H9 (cell line): Measurements from ENCODE around the gene ZNF593. TPM values are rescaled to one million over a fixed set of nuclear protein-coding genes. Genes with fewer than 3 reads are reported as not detected.

Experiments
- DNase-seq: peaks from one replicate; pipeline ENCODE4 v3.0.0-alpha.2; 2017
- H2AFZ ChIP-seq: one replicate; pipeline ENCODE4 v1.6.1; 2013; ENCODE audit warnings: mild to moderate bottlenecking, low read length, control low read depth, moderate library complexity
- H2AK5ac ChIP-seq: 2 replicates; pipeline ENCODE4 v1.6.1; 2013; ENCODE audit warnings: low read length, control low read depth, mixed read lengths; ENCODE audit not compliant: insufficient read length
- H2BK120ac ChIP-seq: one replicate; pipeline ENCODE4 v1.6.1; 2013; ENCODE audit warnings: low read depth, mild to moderate bottlenecking, low read length, control low read depth, inconsistent platforms; ENCODE audit not compliant: poor library complexity, severe bottlenecking
- H2BK12ac ChIP-seq: 2 replicates; pipeline ENCODE4 v1.6.1; 2013; ENCODE audit warnings: low read length, control low read depth, mixed read lengths, low read depth; ENCODE audit not compliant: insufficient read length
- H2BK15ac ChIP-seq: 2 replicates; pipeline ENCODE4 v1.6.1; 2013; ENCODE audit warnings: low read depth, low read length, control low read depth
- H2BK20ac ChIP-seq: one replicate; pipeline ENCODE4 v1.6.1; 2013; ENCODE audit warnings: low read depth, mild to moderate bottlenecking, low read length, control low read depth, inconsistent platforms; ENCODE audit not compliant: poor library complexity, severe bottlenecking
- H2BK5ac ChIP-seq: 2 replicates; pipeline ENCODE4 v1.6.1; 2013; ENCODE audit warnings: low read length, control low read depth, mixed read lengths; ENCODE audit not compliant: insufficient read length
- H3K14ac ChIP-seq: 2 replicates; pipeline ENCODE4 v1.6.1; 2013; ENCODE audit warnings: low read length, control low read depth; ENCODE audit not compliant: insufficient read depth
- H3K18ac ChIP-seq: 2 replicates; pipeline ENCODE4 v1.6.1; 2013; ENCODE audit warnings: low read depth, mild to moderate bottlenecking, mixed read lengths, low read length, control low read depth; ENCODE audit not compliant: insufficient read length
- H3K23ac ChIP-seq: 2 replicates; pipeline ENCODE4 v1.6.1; 2013; ENCODE audit warnings: low read length, control low read depth, mixed read lengths, low read depth; ENCODE audit not compliant: insufficient read length
- H3K23me2 ChIP-seq: 2 replicates; pipeline ENCODE4 v1.6.1; 2013; ENCODE audit warnings: low read depth, mild to moderate bottlenecking, mixed read lengths, low read length, control low read depth; ENCODE audit not compliant: insufficient read length, poor library complexity, severe bottlenecking
- H3K27ac ChIP-seq: 2 replicates; pipeline ENCODE4 v1.5.1; 2013; ENCODE audit warnings: low read length, control low read depth, mixed read lengths, low read depth; ENCODE audit not compliant: insufficient read length
- H3K27me3 ChIP-seq: 2 replicates; pipeline ENCODE4 v1.6.1; 2013; ENCODE audit warnings: low read length, control low read depth, inconsistent platforms; ENCODE audit not compliant: insufficient read depth
- H3K4ac ChIP-seq: 2 replicates; pipeline ENCODE4 v1.6.1; 2013; ENCODE audit warnings: low read depth, mild to moderate bottlenecking, control low read depth, inconsistent platforms, low read length, moderate library complexity
- H3K4me1 ChIP-seq: 2 replicates; pipeline ENCODE4 v1.6.1; 2013; ENCODE audit warnings: low read length, control low read depth, inconsistent platforms; ENCODE audit not compliant: insufficient read depth
- H3K4me2 ChIP-seq: 2 replicates; pipeline ENCODE4 v1.6.1; 2013; ENCODE audit warnings: low read length, control low read depth, mixed read lengths; ENCODE audit not compliant: insufficient read length, insufficient read depth
- H3K56ac ChIP-seq: 2 replicates; pipeline ENCODE4 v1.6.1; 2013; ENCODE audit warnings: low read depth, mild to moderate bottlenecking, mixed read lengths, low read length, control low read depth; ENCODE audit not compliant: insufficient read length
- H3K79me1 ChIP-seq: 2 replicates; pipeline ENCODE4 v1.6.1; 2013; ENCODE audit warnings: low read depth, mild to moderate bottlenecking, moderate library complexity, low read length, control low read depth, inconsistent platforms; ENCODE audit not compliant: insufficient read depth, poor library complexity, severe bottlenecking
- H3K79me2 ChIP-seq: 2 replicates; pipeline ENCODE4 v1.6.1; 2013; ENCODE audit warnings: low read length, control low read depth, inconsistent platforms; ENCODE audit not compliant: insufficient read depth
- H3K9ac ChIP-seq: 2 replicates; pipeline ENCODE4 v1.6.1; 2013; ENCODE audit warnings: low read length, control low read depth, mixed read lengths; ENCODE audit not compliant: insufficient read length; ENCODE audit errors: extremely low read depth
- H3K9me3 ChIP-seq: one replicate; pipeline ENCODE4 v1.6.1; 2013; ENCODE audit warnings: low read depth, low read length, inconsistent platforms; ENCODE audit not compliant: control insufficient read depth
- H3T11ph ChIP-seq: one replicate; pipeline ENCODE4 v1.6.1; 2013; ENCODE audit warnings: mild to moderate bottlenecking, low read length, control low read depth, inconsistent platforms
- H4K20me1 ChIP-seq: one replicate; pipeline ENCODE4 v1.6.1; 2013; ENCODE audit not compliant: control insufficient read depth, insufficient read length, insufficient read depth
- H4K5ac ChIP-seq: 2 replicates; pipeline ENCODE4 v1.6.1; 2013; ENCODE audit warnings: low read depth, mild to moderate bottlenecking, mixed read lengths, low read length, control low read depth; ENCODE audit not compliant: insufficient read length
- H4K8ac ChIP-seq: replicated peaks from 2 replicates; pipeline ENCODE4 v1.6.1; 2013; ENCODE audit warnings: low read length, control low read depth, mixed read lengths, low read depth; ENCODE audit not compliant: insufficient read length
- H4K91ac ChIP-seq: 2 replicates; pipeline ENCODE4 v1.6.1; 2013; ENCODE audit warnings: low read depth, mild to moderate bottlenecking, moderate library complexity, mixed read lengths, low read length, control low read depth; ENCODE audit not compliant: insufficient read length
- H3K27ac Mint-ChIP-seq, 3 experiments: 2 replicates in 2 of 3; 3 replicates in 1 of 3; pipeline ENCODE4 v1.8.0; 2020 to 2021; ENCODE audit warnings: mixed read lengths in 3 of 3, mild to moderate bottlenecking in 1 of 3, moderate library complexity in 1 of 3
- H3K27me3 Mint-ChIP-seq: 2 replicates; pipeline ENCODE4 v1.8.0; 2021; ENCODE audit warnings: low read depth, mild to moderate bottlenecking, moderate library complexity, mixed read lengths
- H3K36me3 Mint-ChIP-seq, 3 experiments: 2 replicates in 2 of 3; 3 replicates in 1 of 3; pipeline ENCODE4 v1.8.0; 2020 to 2021; ENCODE audit warnings: low read depth in 3 of 3, mixed read lengths in 3 of 3; ENCODE audit not compliant: insufficient read depth in 1 of 3
- H3K4me1 Mint-ChIP-seq, 2 experiments: 2 replicates each; pipeline ENCODE4 v1.8.0; 2020; ENCODE audit warnings: mixed read lengths in 2 of 2
- H3K4me3 Mint-ChIP-seq, 2 experiments: 2 replicates in 1 of 2; 3 replicates in 1 of 2; pipeline ENCODE4 v1.8.0; 2020 to 2021; ENCODE audit warnings: mild to moderate bottlenecking in 2 of 2, mixed read lengths in 2 of 2, moderate library complexity in 1 of 2
- H3K9me3 Mint-ChIP-seq, 2 experiments: 2 replicates in 1 of 2; 3 replicates in 1 of 2; pipeline ENCODE4 v1.8.0; 2020; ENCODE audit warnings: mild to moderate bottlenecking in 2 of 2, mixed read lengths in 2 of 2, moderate library complexity in 1 of 2
- WGBS: extraction: QIAGEN DNeasy Blood & Tissue Kit; methylation state at CpG from one replicate; pipeline ENCODE4 v1.1.7; 2013; ENCODE audit warnings: missing lambda C conversion rate, low lambda C conversion rate, mixed read lengths; ENCODE audit not compliant: insufficient read length; ENCODE audit errors: extremely low coverage; 5-methylcytosine and 5-hydroxymethylcytosine counted together
- total RNA-seq: library from RNA; stranded (reverse); gene quantifications from 2 replicates; pipeline ENCODE4 v1.2.1, GENCODE V29; 2021
- TF ChIP-seq, protein P1 (sequence below): fragments of 200-600 bp; sonication (generic); conservative IDR thresholded peaks from 3 replicates; pipeline ENCODE4 v1.8.0; 2021; ENCODE audit warnings: antibody characterized with exemption, mild to moderate bottlenecking

ZNF593 gene
- total RNA-seq, 1 experiment from 2014 or later: 48.2 TPM

GRCh38 chr1:26132834-26133167 is 36.9 kb upstream of the ZNF593 start:
- Histone ChIP-seq H2BK12ac (no peak overlapping the region), H3K4me1 (no peaks in the 10 kb centered on the region), H3K23me2 (no peaks in the 10 kb centered on the region), H3T11ph (no peak overlapping the region), H3K79me1 (no peaks in the 10 kb centered on the region), H3K23ac (no peak overlapping the region), H2AK5ac (no peak overlapping the region), H3K79me2 (no peaks in the 10 kb centered on the region), H2BK20ac (no peak overlapping the region), H4K91ac (no peak overlapping the region), H3K4me2 (no peak overlapping the region), H4K8ac (no peak overlapping the region), H3K9ac (no peak overlapping the region), H2BK5ac (no peak overlapping the region), H3K27ac (no peak overlapping the region), H3K27me3 (no peaks in the 10 kb centered on the region), H3K18ac (no peak overlapping the region), H3K14ac (no peak overlapping the region), H2BK15ac (no peak overlapping the region), H3K4ac (no peak overlapping the region), H3K9me3 (no peaks in the 10 kb centered on the region), H4K20me1 (no peaks in the 10 kb centered on the region), H4K5ac (no peak overlapping the region), H3K56ac (no peak overlapping the region), H2AFZ (no peak overlapping the region), H2BK120ac (no peak overlapping the region)
- DNase-seq: no peak
- WGBS: no CpG with 5 or more reads among the region's 2 CpGs
- Mint-ChIP-seq H3K9me3 (peaks cover 0 to 2% of the 10 kb centered on the region in 2 experiments; a peak in 2 of 5 replicates), H3K27ac (no peak overlapping the region), H3K4me3 (no peak overlapping the region), H3K27me3 (peaks cover 2% of the 10 kb centered on the region), H3K4me1 (no peaks in the 10 kb centered on the region; a peak in 1 of 4 replicates), H3K36me3 (no peaks in the 10 kb centered on the region)
- TF ChIP-seq, protein P1, sequence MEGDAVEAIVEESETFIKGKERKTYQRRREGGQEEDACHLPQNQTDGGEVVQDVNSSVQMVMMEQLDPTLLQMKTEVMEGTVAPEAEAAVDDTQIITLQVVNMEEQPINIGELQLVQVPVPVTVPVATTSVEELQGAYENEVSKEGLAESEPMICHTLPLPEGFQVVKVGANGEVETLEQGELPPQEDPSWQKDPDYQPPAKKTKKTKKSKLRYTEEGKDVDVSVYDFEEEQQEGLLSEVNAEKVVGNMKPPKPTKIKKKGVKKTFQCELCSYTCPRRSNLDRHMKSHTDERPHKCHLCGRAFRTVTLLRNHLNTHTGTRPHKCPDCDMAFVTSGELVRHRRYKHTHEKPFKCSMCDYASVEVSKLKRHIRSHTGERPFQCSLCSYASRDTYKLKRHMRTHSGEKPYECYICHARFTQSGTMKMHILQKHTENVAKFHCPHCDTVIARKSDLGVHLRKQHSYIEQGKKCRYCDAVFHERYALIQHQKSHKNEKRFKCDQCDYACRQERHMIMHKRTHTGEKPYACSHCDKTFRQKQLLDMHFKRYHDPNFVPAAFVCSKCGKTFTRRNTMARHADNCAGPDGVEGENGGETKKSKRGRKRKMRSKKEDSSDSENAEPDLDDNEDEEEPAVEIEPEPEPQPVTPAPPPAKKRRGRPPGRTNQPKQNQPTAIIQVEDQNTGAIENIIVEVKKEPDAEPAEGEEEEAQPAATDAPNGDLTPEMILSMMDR: no peak
